NCI-H1436 treated with DMSO at 0.1 percent for 48 hours (cell line): ENCODE data around the gene SF3A1.

Source experiments
- DNase-seq: peaks from one replicate; lab custom pipeline; 2025; lab: John Stamatoyannopoulos, UW

SF3A1 gene

GRCh38 chr22:30385942-30386341 lies 29.2 kb upstream of the SF3A1 start:
- DNase-seq: no peak

GRCh38 chr22:30383061-30383460 lies 26.4 kb upstream of the SF3A1 start:
- no peak for DNase-seq

- no peak for DNase-seq
Observed at GRCh38 chr22:30382340-30382739, 25.6 kb upstream of the SF3A1 start.

DNA sequence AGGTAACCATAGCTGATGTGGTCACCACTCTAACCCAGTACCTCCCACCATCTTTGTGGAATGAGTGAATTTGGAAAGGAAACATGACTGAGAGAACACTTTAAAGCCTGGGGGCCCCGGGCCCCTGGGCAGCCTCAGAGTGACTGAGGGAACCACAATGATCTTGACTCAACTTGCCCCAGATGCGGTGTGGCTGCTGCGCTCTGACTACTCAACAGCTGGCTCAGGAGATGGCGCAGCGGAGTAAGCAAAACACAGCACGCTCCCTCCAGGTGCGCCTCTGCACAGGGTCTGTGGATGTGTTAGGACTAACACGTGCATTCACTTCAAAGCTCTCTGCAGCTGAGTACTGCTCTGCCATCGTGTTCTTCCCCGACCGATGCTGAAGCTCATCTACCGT lies 24.6 kb upstream of the SF3A1 start:
- no peak for DNase-seq

DNA sequence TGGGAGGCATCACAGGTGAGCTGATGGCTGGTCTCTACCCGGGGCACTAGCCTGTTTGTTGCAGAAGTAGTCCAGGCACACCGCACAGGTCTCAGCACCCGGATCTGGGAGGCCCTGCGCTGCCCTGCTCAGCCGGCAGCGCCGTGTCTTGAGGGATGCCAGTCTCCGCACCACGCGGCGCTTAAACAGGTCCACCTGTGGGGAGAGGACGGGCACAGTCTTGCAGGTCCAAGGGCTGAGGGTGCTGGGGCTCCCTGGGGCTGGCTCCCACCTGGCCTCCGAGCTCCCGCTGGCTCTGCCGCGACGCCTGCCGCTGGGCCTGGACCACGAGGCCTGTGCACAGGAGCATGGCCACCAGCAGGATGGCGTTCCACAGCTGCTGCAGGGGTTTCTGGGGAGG lies 23.3 kb upstream of the SF3A1 start:
- DNase-seq: no peak

DNA sequence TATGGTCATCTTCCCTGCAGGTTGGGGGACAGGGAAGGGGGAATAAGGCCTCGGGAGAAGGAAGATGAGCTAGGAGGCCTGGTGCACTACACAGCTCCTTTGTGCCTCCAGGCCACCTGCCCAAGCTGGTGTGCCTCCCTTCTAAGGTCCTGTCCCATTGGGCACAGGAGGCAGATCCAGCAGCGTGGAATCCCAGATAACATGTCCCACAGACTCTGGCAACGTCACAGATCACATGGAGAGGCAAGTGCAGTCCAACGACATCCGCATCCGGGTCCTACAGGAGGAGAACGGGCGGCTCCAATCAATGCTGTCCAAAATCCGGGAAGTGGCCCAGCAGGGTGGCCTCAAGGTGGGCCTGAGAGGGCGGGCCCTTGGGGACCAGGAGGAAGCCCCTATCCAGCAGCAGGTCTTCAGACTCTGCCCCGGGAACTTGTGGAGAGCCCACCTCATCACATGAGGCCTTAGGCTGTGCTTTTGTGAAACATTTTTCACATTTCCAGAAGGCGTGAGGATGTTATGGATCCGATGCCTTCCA lies 18.7 kb upstream of the SF3A1 start:
- DNase-seq: no peak

DNA sequence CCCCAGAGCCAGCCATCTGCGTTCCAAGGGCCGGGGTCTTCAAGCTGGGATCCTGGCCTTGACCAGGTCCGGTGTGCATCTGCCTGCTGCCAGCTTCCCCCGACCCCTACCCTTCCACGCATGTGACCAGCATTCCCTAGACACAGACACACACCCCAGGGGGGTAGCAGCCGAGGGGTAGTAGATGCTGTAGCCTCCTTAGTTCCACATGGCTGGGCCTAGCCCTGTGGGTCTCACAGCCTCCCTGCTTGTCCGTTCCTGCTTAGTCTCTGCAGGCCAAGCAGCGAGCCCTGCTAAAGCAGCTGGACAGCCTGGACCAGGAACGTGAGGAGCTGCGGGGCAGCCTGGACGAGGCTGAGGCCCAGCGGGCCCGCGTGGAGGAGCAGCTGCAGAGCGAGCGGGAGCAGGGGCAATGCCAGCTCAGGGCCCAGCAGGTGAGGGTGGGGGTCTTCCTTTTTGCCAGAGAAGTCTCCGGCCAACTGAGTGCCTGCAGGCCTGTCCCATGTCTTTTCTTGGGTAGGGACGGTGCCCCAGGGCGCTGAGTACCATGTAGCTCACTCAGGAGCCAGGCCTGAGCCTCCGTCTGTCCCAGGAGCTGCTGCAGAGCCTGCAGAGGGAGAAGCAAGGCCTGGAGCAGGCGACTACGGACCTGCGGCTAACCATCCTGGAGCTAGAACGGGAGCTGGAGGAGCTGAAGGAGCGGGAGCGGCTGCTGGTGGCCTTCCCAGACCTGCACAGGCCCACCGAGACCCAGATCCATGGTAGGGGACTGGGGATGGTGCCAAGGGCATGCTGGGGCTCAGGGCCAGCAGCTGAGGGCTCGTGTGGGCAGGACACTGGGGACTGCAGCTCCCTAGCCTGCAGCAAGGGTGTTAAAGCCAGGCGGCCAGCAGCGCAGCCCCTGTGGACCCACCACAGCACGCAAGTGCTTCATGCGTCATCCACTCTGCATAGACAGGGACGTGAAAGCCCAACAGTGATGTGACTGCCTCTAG lies 16.9 kb upstream of the SF3A1 start:
- DNase-seq: no peak

DNA sequence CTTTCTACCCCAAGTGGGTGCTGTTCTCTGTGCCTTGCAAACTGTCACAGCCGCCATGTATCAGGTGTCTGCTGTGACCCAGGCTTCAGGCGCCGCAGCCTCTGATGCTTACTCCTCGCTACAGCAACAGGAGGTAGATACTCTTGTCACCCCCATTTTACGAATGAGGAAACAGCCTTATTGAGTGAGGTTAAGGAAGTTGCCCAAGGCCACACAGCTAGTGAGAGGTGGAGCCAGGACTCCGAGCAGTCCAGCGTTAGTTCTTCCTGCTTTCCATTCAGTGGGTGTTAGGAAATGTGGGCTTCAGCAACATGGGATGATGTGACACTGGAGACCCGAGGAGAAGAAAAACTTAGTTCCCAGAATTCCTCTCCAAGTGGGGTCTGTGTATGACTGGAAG lies 16.2 kb upstream of the SF3A1 start:
- DNase-seq: no peak

- no peak for DNase-seq
Observed at GRCh38 chr22:30371981-30372380, 15.3 kb upstream of the SF3A1 start.

DNA sequence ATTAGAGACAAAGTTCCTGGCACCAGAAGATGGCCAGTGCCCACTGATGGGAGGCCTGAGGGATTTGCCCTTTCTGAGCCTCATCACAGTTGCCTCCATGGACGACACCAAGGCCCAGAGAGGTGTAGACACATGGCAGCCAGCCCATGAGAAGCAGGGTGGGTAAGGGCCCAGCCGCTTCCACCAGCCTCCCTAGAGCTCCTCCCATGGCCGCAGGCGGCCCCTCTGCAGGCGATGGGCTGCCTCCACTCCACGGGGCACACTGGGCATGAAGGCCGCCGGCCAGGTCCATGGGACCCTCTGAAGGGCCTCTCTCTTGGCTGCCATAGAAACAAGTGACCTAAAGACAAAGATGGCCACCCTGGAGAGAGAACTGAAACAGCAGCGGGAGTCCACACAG lies 14.6 kb upstream of the SF3A1 start:
- DNase-seq: no peak

DNA sequence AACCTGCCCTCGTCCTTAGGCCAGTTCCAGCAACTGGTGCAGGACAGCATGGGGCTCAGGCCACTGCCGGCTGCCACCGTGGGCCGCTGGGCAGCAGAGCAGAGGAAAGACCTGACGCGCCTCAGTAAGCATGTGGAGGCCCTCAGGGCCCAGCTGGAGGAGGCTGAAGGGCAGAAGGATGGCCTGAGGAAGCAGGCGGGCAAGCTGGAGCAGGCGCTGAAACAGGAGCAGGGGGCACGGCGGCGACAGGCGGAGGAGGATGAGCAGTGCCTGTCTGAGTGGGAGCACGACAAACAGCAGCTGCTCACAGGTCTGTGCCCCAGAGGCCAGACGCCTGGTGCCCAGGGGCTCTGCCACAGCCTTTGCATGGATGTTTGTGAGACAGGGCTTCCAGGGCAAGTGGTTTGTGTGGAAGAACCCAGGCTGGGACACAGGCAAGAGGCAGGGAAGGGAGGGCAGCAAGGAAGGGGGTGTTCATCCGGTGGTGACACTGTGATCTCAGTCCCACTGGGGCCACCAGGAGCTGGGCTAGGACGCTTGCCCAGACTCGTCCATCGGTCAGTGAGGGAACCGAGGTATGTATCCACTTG lies 14.0 kb upstream of the SF3A1 start:
- no peak for DNase-seq

DNA sequence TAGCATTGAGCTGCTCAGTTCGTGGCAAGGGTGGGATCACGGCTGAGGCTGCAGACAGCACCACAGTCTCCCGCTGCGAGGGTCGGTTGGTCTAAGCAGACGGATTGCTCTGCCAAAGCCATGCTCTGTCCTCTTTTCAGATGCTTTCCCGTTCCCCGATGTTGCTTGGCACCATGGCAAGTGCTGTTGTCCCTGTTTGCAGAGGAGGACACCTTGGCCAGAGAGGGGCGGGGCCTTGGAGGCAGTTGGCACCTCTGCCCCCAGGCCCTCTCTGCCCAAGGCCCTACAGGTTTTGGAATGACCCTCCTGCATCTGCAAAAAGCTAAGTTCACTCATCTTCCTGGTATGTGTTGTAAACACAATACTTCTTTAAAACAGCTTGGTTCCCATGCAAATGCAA lies 11.7 kb upstream of the SF3A1 start:
- no peak for DNase-seq

DNA sequence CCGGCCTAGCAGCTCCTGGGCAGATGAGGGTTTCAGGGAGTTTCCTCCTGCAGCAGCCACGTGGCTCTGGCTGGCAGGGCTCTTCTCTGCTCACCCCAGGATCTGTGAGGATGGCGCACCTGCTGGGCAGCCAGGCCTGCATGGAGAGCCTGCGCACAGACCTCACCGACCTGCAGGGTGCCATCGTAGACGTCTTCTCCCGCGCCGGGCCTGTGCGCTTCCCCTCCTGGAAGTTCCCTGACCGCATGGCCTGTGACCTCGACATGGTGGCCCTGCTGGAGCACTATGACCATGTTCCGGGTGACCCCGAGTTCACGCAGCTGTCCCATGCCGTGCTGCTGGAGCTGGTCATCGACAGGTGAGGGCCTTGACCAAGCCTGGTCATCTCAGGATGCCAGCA lies 9.2 kb upstream of the SF3A1 start:
- no peak for DNase-seq

DNA sequence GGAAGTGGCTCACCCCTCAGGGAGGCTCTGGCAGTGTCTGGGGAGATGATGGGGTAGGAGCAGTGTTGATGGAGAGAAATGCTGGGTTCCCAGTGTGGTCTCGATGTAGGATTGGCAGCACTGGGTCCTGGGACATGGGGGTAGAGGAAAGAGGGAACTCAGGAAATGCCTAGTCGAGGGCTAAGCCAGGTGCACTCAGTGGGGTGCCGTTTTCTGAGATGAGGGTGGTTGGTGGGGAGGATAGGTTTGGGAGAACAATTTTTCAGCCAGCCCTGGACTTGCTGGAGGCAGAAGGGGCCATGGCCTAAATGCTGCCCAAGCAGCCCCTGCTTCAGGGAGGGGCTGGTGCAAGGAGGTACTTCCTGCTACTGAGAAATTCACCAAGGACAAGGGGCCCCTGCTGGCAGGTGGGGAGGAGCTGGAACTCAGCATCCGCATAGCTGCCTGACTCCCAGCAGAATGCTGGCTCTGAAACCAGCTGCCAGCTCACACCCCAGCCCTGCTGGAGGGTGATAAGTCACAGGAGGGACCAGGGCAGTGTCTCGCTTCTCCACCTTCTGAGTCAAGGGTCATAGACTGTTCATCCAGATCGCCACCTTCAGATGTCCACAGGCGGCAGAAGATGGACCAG lies 6.1 kb upstream of the SF3A1 start:
- DNase-seq: no peak

DNA sequence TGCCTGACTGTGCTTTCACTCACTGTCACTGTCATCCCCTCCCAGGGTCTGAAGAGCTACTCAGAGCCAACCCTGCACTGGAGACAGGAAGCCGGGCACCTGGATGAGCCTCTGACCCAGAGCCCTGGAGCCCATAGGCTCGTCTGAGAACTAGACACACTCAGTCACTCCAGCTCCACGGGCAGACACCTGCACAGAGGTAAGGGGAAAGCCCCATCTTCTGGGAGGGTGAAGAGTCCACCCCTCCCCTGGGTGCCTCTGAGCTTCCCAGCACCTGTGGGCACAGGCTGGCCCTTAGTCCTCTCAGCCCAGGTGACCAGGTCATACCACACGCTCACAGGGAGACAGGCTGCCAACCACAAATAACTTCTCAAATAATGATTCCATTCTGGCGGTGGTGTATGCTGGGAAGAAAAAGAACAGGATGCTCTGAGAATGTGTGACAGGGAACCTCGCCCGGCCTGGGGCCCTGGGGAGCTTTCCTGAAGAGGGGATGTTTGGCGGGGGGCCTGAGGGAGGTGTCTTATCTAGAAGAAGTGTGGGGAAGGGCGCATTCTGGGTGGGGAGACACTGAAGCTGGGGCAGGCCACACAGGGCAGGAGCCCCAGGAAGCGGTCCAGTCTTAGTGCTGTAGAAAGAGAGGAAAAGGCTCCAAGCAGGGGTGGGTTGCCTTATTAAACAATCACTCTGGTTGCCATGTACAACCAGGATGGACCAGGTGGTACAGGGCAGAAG lies 5.4 kb upstream of the SF3A1 start:
- DNase-seq: no peak

GRCh38 chr22:30358541-30358940 lies 1.8 kb upstream of the SF3A1 start:
- no peak for DNase-seq

- DNase-seq: no peak
Observed at GRCh38 chr22:30357650-30358215, 1.0 kb upstream of the SF3A1 start.

DNA sequence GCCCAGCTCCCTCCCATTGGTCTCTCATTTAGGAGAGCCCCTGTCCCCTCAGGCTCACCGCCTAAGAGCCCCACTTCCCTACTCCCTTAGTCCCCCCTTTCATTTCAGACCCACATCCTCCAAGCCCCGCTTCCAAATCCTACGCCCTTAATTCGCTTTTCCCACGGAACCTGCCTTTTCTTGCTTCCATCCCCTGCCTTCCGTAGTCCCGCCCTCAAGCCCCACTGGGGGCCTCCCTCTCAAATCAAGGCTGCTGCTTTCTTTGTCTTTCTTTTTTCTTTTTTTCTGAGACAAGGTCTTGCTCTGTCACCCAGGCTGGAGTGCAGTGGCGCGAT lies 509 bp upstream of the SF3A1 start:
- DNase-seq: no peak

DNA sequence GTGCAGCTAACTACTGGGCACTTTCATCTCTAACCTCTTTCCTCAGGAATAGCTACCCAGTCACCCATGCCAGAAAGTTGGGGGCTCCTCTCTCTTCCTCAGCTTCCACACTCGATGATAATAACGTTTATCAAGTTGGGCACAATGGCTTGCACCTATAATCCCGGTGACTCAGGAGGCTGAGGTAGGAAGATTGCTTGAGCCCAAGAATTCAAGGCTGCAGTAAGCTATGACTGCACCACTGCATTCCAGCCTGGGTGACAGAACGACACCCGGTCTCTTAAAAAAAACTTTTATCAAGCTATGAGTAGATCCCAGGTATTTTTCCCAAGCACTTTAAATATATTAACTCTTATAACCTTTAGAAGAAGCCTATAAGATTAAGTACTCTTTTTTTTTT lies 2.0 kb downstream of the SF3A1 start:
- no peak for DNase-seq

- DNase-seq: no peak
Observed at GRCh38 chr22:30351226-30351625, 5.5 kb downstream of the SF3A1 start.

GRCh38 chr22:30348809-30349208 lies 7.9 kb downstream of the SF3A1 start:
- DNase-seq: no peak

GRCh38 chr22:30348404-30348803 lies 8.3 kb downstream of the SF3A1 start:
- DNase-seq: no peak
